Omental fat pad (tissue), 4 donors: ENCODE measurements around the gene HLCS. TPM values are rescaled to one million over a fixed set of nuclear protein-coding genes. Genes with fewer than 3 reads are reported as not detected.

ENCODE experiments used
- ATAC-seq: fragments of 150-250 bp; one replicate; pipeline ENCODE4 v1.9.1; 2016; ENCODE audit warnings: mild to moderate bottlenecking, moderate library complexity; ENCODE audit not compliant: low FRiP score
- DNase-seq: peaks from one replicate; pipeline ENCODE4 v3.0.0-alpha.2; 2019; ENCODE audit warnings: low spot score
- CTCF ChIP-seq, 3 donors: fragments of 450-650 bp; IDR thresholded peaks; one replicate each; pipeline ENCODE4 v1.5.1; 2016 to 2017; ENCODE audit warnings: antibody characterized with exemption in 3 of 3, mild to moderate bottlenecking in 3 of 3, moderate library complexity in 2 of 3
- total RNA-seq, 4 donors: library from RNA; depleted of rRNA; stranded (reverse); fragments of >200 nt; gene quantifications; one replicate each; pipeline ENCODE4 v1.1.0, GENCODE V29; 2016

The HLCS gene
- total RNA-seq, 4 donors from 2014 or later = 14.3 to 19.3 (median 17.6) TPM

- DNase-seq = no peak
- no peak for ATAC-seq
- no peak for TF ChIP-seq CTCF (IDR thresholded peaks at IDR 0.05)
These were observed 212.1 kb downstream of the HLCS start for GRCh38 chr21:36754241-36754898.

GRCh38 chr21:36753556-36753955 is 212.9 kb downstream of the HLCS start:
- ATAC-seq (no peak), DNase-seq (no peak)
- no peak for TF ChIP-seq CTCF (IDR thresholded peaks at IDR 0.05)

- DNase-seq (no peak), ATAC-seq (no peak)
- TF ChIP-seq CTCF (IDR thresholded peaks at IDR 0.05) = no peak
These were observed 215.1 kb downstream of the HLCS start for GRCh38 chr21:36751383-36751782.

- ATAC-seq (no peak), DNase-seq (no peak)
- TF ChIP-seq CTCF (IDR thresholded peaks at IDR 0.05) = no peak
These were observed 215.9 kb downstream of the HLCS start for GRCh38 chr21:36750576-36750959.

GRCh38 chr21:36749935-36750575 is 216.4 kb downstream of the HLCS start:
- ATAC-seq (no peak), DNase-seq (no peak)
- no peak for TF ChIP-seq CTCF (IDR thresholded peaks at IDR 0.05)

GRCh38 chr21:36747815-36748383 is 218.6 kb downstream of the HLCS start:
- no peak for DNase-seq
- TF ChIP-seq CTCF (IDR thresholded peaks at IDR 0.05) = no peak
- ATAC-seq = peak; percentile 65
